CD4-positive, alpha-beta T cell (primary cell): ENCODE data around the gene AKR1C1. TPM values are rescaled to one million over a fixed set of nuclear protein-coding genes. Genes with fewer than 3 reads are reported as not detected.
"Not testable (repeated sequence)": the region's sequence is repeated elsewhere in the genome, so short reads cannot be mapped to it uniquely, and the experiment has no call there.

Experiments
- ATAC-seq: fragments of 200-7000 bp; cut with Tn5 transposase; one replicate; pipeline ENCODE4 v1.10.0; 2022; ENCODE audit warnings: mild to moderate bottlenecking; ENCODE audit not compliant: poor library complexity
- CTCF ChIA-PET: fragments of 350-600 bp; sonication (Branson Sonifier 250); formaldehyde crosslinking; loops from one replicate; lab custom pipeline; 2021; ENCODE audit warnings: antibody characterized with exemption, inconsistent platforms; lab: Charles Lee
- POLR2A ChIA-PET: fragments of 350-600 bp; sonication (Branson Sonifier 250); formaldehyde crosslinking; loops from one replicate; lab custom pipeline; 2021; ENCODE audit warnings: antibody characterized with exemption, inconsistent platforms; lab: Charles Lee
- DNase-seq, 14 experiments: peaks; one replicate each; pipeline ENCODE4 v3.0.0-alpha.2; 2013 to 2020; ENCODE audit warnings: mixed read lengths in 2 of 14
- H3K27ac ChIP-seq, 2 donors: one replicate each; pipeline versions ENCODE4 v1.5.1 to v1.7.0; 2013; ENCODE audit warnings: low read length in 2 of 2, low read depth in 1 of 2, mild to moderate bottlenecking in 1 of 2
- H3K27me3 ChIP-seq, 2 experiments: 1 replicate in 1 of 2; 2 replicates in 1 of 2; pipeline versions ENCODE4 v1.6.1 to v1.7.0; 2013; ENCODE audit warnings: low read length in 2 of 2, control low read depth in 1 of 2, mild to moderate bottlenecking in 1 of 2, moderate library complexity in 1 of 2; ENCODE audit not compliant: insufficient read depth in 2 of 2, control insufficient read depth in 1 of 2
- H3K36me3 ChIP-seq: one replicate; pipeline ENCODE4 v1.6.1; 2013; ENCODE audit warnings: low read length, control low read depth; ENCODE audit not compliant: insufficient read depth
- H3K4me1 ChIP-seq: one replicate; pipeline ENCODE4 v1.6.1; 2013; ENCODE audit warnings: low read length, control low read depth; ENCODE audit not compliant: insufficient read depth
- H3K4me3 ChIP-seq: one replicate; pipeline ENCODE4 v1.5.1; 2013; ENCODE audit warnings: mild to moderate bottlenecking, low read length, moderate library complexity
- H3K9me3 ChIP-seq, 2 experiments: 1 replicate in 1 of 2; 2 replicates in 1 of 2; pipeline versions ENCODE4 v1.6.1 to v1.7.0; 2013; ENCODE audit warnings: low read length in 2 of 2, mild to moderate bottlenecking in 2 of 2, control low read depth in 1 of 2, moderate library complexity in 1 of 2; ENCODE audit not compliant: control insufficient read depth in 1 of 2, insufficient read depth in 1 of 2
- H3K27ac Mint-ChIP-seq: one replicate; pipeline ENCODE4 v1.8.0; 2020; ENCODE audit warnings: mixed read lengths
- H3K27me3 Mint-ChIP-seq: one replicate; pipeline ENCODE4 v1.8.0; 2021; ENCODE audit warnings: mixed read lengths
- H3K36me3 Mint-ChIP-seq: one replicate; pipeline ENCODE4 v1.8.0; 2021; ENCODE audit warnings: low read depth, mixed read lengths
- H3K4me1 Mint-ChIP-seq: one replicate; pipeline ENCODE4 v1.8.0; 2021; ENCODE audit warnings: low read depth, mixed read lengths
- H3K4me3 Mint-ChIP-seq: one replicate; pipeline ENCODE4 v1.8.0; 2020; ENCODE audit warnings: mild to moderate bottlenecking, mixed read lengths
- H3K9me3 Mint-ChIP-seq: one replicate; pipeline ENCODE4 v1.8.0; 2020; ENCODE audit warnings: mixed read lengths
- CTCF ChIP-seq: fragments of 200-600 bp; IDR thresholded peaks from one replicate; pipeline ENCODE4 v1.8.0; 2022; ENCODE audit warnings: antibody characterized with exemption, mild to moderate bottlenecking
- intact Hi-C, 2 experiments: fragments of 100-400 bp; cut with DNase I in 1 of 2; cut with micrococcal nuclease in 1 of 2; formaldehyde crosslinking; loops; one replicate each; pipeline versions ENCODE4 v1.15.1 to v1.9.0; 2023 to 2025; cut with DNase I, micrococcal nuclease
- total RNA-seq, 174 experiments: library from RNA in 2 of 174; stranded (reverse) in 2 of 174; gene quantifications; one replicate each; pipeline ENCODE4 v1.2.3 and lab custom pipeline; 2021 to 2026

AKR1C1 gene
- total RNA-seq, 2 experiments from 2014 or later: 1.6 to 2.6 TPM

GRCh38 chr10:4998671-4999070 lies 35.5 kb downstream of the AKR1C1 start:
- Histone ChIP-seq H3K4me1 (no peaks in the 10 kb centered on the region), H3K4me3 (no peak overlapping the region), H3K27ac (no peak overlapping the region), H3K9me3 (no peaks in the 10 kb centered on the region), H3K27me3 (no peaks in the 10 kb centered on the region), H3K36me3 (no peaks in the 10 kb centered on the region)
- no peak for TF ChIP-seq CTCF
- Mint-ChIP-seq H3K4me3 (no peak overlapping the region), H3K4me1 (no peaks in the 10 kb centered on the region), H3K36me3 (no peaks in the 10 kb centered on the region), H3K27ac (no peak overlapping the region), H3K27me3 (no peaks in the 10 kb centered on the region), H3K9me3 (no peaks in the 10 kb centered on the region)
- DNase-seq (no peak), ATAC-seq (no peak)
- POLR2A ChIA-PET: no interaction called here
- CTCF ChIA-PET: no interaction called here
- intact Hi-C loops: no loop called here

GRCh38 chr10:5002013-5002727 lies 39.0 kb downstream of the AKR1C1 start:
- Histone ChIP-seq H3K4me1 (no peaks in the 10 kb centered on the region), H3K27me3 (no peaks in the 10 kb centered on the region), H3K9me3 (peaks cover 0 to 3% of the 10 kb centered on the region in 2 experiments), H3K27ac (no peak overlapping the region), H3K36me3 (no peaks in the 10 kb centered on the region), H3K4me3 (no peak overlapping the region)
- no peaks in the 10 kb centered on the region for H3K36me3 Mint-ChIP-seq
- ATAC-seq: no peak
- H3K27me3 Mint-ChIP-seq: no peaks in the 10 kb centered on the region
- no peaks in the 10 kb centered on the region for H3K9me3 Mint-ChIP-seq
- H3K4me1 Mint-ChIP-seq: no peaks in the 10 kb centered on the region
- DNase-seq: no peak
- no peak overlapping the region for H3K27ac Mint-ChIP-seq
- intact Hi-C loops: no loop called here
- no peak for TF ChIP-seq CTCF
- ChIA-PET CTCF (no interaction called here), POLR2A (no interaction called here)
- H3K4me3 Mint-ChIP-seq: no peak overlapping the region

GRCh38 chr10:5003127-5004029 lies 40.2 kb downstream of the AKR1C1 start, which contains the start of gene AKR1C2:
Gene AKR1C2 (minus strand): TSS chr10:5003857. CDS start chr10:5003835, 22 bp downstream.
- H3K4me3 ChIP-seq, H3K36me3 Mint-ChIP-seq, H3K4me1 ChIP-seq, H3K4me3 Mint-ChIP-seq, H3K27me3 Mint-ChIP-seq, ATAC-seq, H3K27ac ChIP-seq, H3K36me3 ChIP-seq, POLR2A ChIA-PET, H3K4me1 Mint-ChIP-seq, H3K9me3 ChIP-seq, H3K9me3 Mint-ChIP-seq, DNase-seq, H3K27me3 ChIP-seq, CTCF ChIA-PET, intact Hi-C loops, H3K27ac Mint-ChIP-seq: not testable (repeated sequence)

GRCh38 chr10:5004030-5004385 lies 40.8 kb downstream of the AKR1C1 start:
- H3K36me3 Mint-ChIP-seq, H3K9me3 Mint-ChIP-seq, H3K4me3 ChIP-seq, H3K27me3 Mint-ChIP-seq, H3K4me1 ChIP-seq, DNase-seq, H3K4me3 Mint-ChIP-seq, POLR2A ChIA-PET, ATAC-seq, intact Hi-C loops, CTCF ChIA-PET, H3K27ac Mint-ChIP-seq, H3K27ac ChIP-seq, H3K9me3 ChIP-seq, H3K36me3 ChIP-seq, H3K27me3 ChIP-seq, H3K4me1 Mint-ChIP-seq: not testable (repeated sequence)

- H3K27ac Mint-ChIP-seq, POLR2A ChIA-PET: not testable (repeated sequence)
Observed at GRCh38 chr10:5004501-5004900, 41.3 kb downstream of the AKR1C1 start.

More at GRCh38 chr10:5004501-5004900, 41.3 kb downstream of the AKR1C1 start:
- H3K4me1 Mint-ChIP-seq, CTCF ChIA-PET, H3K4me3 Mint-ChIP-seq, H3K27me3 ChIP-seq, intact Hi-C loops, H3K27ac ChIP-seq, H3K9me3 Mint-ChIP-seq, H3K36me3 Mint-ChIP-seq, H3K4me3 ChIP-seq, DNase-seq, H3K9me3 ChIP-seq, ATAC-seq, H3K27me3 Mint-ChIP-seq, H3K36me3 ChIP-seq, H3K4me1 ChIP-seq: not testable (repeated sequence)
